HepG2 (cell line): Measurements from ENCODE around the gene ADAMTS4. TPM values are rescaled to one million over a fixed set of nuclear protein-coding genes. Genes with fewer than 3 reads are reported as not detected.

Experiments used
- CBX5 ChIP-seq: sonication (generic); formaldehyde crosslinking; IDR thresholded peaks from 2 replicates; pipeline ENCODE4 v1.4.0; 2020; ENCODE audit warnings: missing genetic modification reagents, borderline replicate concordance
- FLYWCH1 ChIP-seq: sonication (generic); formaldehyde crosslinking; IDR thresholded peaks from 2 replicates; pipeline ENCODE4 v1.8.1; 2023; ENCODE audit warnings: mild to moderate bottlenecking, missing genetic modification reagents
- HES4 ChIP-seq: sonication (generic); formaldehyde crosslinking; IDR thresholded peaks from 2 replicates; pipeline ENCODE4 v1.9.0; 2021; ENCODE audit warnings: mild to moderate bottlenecking, missing genetic modification reagents, borderline replicate concordance
- HMGA1 ChIP-seq: sonication (generic); formaldehyde crosslinking; conservative IDR thresholded peaks from 2 replicates; pipeline ENCODE4 v1.4.0; 2020; ENCODE audit warnings: missing genetic modification reagents
- NCOA2 ChIP-seq: sonication (generic); formaldehyde crosslinking; IDR thresholded peaks from 2 replicates; pipeline ENCODE4 v1.8.0; 2022; ENCODE audit warnings: inconsistent platforms
- THAP11 ChIP-seq: IDR thresholded peaks from 2 replicates; pipeline ENCODE4 v1.6.1; 2016; ENCODE audit warnings: missing biosample characterization, missing genetic modification reagents
- ZFP82 ChIP-seq: sonication (generic); formaldehyde crosslinking; IDR thresholded peaks from 2 replicates; pipeline ENCODE4 v1.5.1; 2020; ENCODE audit warnings: mild to moderate bottlenecking, missing genetic modification reagents, borderline replicate concordance
- ZIK1 ChIP-seq: sonication (generic); formaldehyde crosslinking; IDR thresholded peaks from 2 replicates; pipeline ENCODE4 v1.5.0; 2020; ENCODE audit warnings: mild to moderate bottlenecking, low read depth, missing genetic modification reagents, borderline replicate concordance
- ZNF570 ChIP-seq: sonication (generic); formaldehyde crosslinking; IDR thresholded peaks from 2 replicates; pipeline ENCODE4 v1.4.0; 2020; ENCODE audit warnings: mild to moderate bottlenecking, missing genetic modification reagents, borderline replicate concordance
- ZNF674 ChIP-seq: sonication (generic); formaldehyde crosslinking; IDR thresholded peaks from 2 replicates; pipeline ENCODE4 v1.5.0; 2020; ENCODE audit warnings: low read depth, mild to moderate bottlenecking, missing genetic modification reagents
- ZNF7 ChIP-seq: IDR thresholded peaks from 2 replicates; pipeline ENCODE4 v1.6.1; 2016; ENCODE audit warnings: missing biosample characterization, missing genetic modification reagents
- ZSCAN22 ChIP-seq: sonication (generic); formaldehyde crosslinking; IDR thresholded peaks from 2 replicates; pipeline ENCODE4 v1.4.0; 2020; ENCODE audit warnings: mild to moderate bottlenecking, missing genetic modification reagents
- polyA plus RNA-seq, 8 experiments: library from polyadenylated mRNA; depleted of rRNA in 3 of 8; stranded (reverse) in 7 of 8; unstranded in 1 of 8; fragments of >200 nt; fragmentation: Illumina TruSeq in 4 of 8; extraction: Trizol in 4 of 8; gene quantifications; 2 replicates each; pipeline versions ENCODE4 v1.2.1 to v1.2.3, GENCODE V29; 2011 to 2016; ENCODE audit warnings: low read depth in 4 of 8, missing spikeins in 1 of 8, mixed read lengths in 1 of 8; ENCODE audit not compliant: insufficient read depth in 1 of 8
- total RNA-seq, 5 experiments: library from RNA; depleted of rRNA; stranded (reverse); fragments of >200 nt; fragmentation: Illumina TruSeq; extraction: Trizol; gene quantifications; 2 replicates each; pipeline ENCODE4 v1.2.3, GENCODE V29; 2016; ENCODE audit warnings: low read depth in 1 of 5
- TF ChIP-seq, protein P1 (sequence below): sonication (generic); formaldehyde crosslinking; IDR thresholded peaks from 2 replicates; pipeline ENCODE4 v1.4.0; 2020; ENCODE audit warnings: missing genetic modification reagents
- TF ChIP-seq, protein P2 (sequence below): sonication (generic); formaldehyde crosslinking; IDR thresholded peaks from 2 replicates; pipeline ENCODE4 v1.8.1; 2023; ENCODE audit warnings: missing genetic modification reagents, mild to moderate bottlenecking, borderline replicate concordance
- TF ChIP-seq, protein P3 (sequence below): fragments of 450-650 bp; IDR thresholded peaks from 2 replicates; pipeline ENCODE4 v1.6.1; 2017
- TF ChIP-seq, protein P4 (sequence below): sonication (generic); formaldehyde crosslinking; IDR thresholded peaks from 2 replicates; pipeline ENCODE4 v1.9.0; 2022; ENCODE audit warnings: missing genetic modification reagents, mild to moderate bottlenecking, borderline replicate concordance
- TF ChIP-seq, protein P5 (sequence below): sonication (generic); formaldehyde crosslinking; conservative IDR thresholded peaks from 2 replicates; pipeline ENCODE4 v1.4.0; 2020; ENCODE audit warnings: missing genetic modification reagents

ADAMTS4 gene
- total and polyA plus RNA-seq, 2 of the 13 experiments (the other 11 are each of a cell fraction or from before 2014, with no cell fraction given): 0.51 to 1.7 TPM

DNA sequence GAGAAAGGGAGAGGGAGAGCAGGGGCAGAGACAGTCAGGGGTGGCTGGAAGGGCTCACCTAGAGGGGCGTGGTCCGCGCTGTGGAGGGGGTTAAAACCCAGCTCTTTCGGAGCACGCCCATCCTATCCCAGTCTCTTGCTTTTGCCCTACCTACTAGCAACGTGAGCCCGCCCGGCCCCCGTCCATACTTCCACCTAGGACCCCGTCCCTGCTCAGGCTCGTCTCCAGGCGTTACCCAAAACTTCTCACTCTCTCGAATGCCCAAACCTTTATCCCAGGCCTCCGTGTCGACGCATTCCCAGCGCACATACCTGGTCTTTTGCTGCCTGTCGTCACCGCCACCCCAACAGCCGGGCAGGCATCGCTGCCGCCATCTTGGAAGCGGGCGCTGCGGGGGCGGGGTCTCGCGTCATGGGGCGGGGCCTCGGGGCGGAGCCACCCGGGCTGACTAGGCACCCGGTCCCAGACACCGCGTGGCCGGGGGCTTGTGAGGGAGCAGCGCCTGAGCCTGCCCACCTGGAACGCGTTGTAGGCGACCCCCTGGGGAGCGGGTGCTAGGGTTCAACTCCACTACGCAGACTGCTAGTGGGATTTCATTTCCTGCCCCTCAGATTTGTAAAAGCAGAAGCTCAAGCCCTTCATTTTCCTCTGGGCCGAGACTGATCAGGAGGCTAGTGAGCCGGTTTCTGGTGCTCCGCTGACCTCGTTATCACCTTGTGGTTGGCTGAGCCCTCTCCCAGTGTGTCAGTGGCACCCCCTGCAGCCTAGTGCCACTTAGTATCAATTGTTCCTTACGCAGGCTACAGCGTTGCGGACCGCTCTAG, 21.5 kb downstream of the ADAMTS4 start, which contains the start of gene B4GALT3 (continued):
- TF ChIP-seq, protein P1, sequence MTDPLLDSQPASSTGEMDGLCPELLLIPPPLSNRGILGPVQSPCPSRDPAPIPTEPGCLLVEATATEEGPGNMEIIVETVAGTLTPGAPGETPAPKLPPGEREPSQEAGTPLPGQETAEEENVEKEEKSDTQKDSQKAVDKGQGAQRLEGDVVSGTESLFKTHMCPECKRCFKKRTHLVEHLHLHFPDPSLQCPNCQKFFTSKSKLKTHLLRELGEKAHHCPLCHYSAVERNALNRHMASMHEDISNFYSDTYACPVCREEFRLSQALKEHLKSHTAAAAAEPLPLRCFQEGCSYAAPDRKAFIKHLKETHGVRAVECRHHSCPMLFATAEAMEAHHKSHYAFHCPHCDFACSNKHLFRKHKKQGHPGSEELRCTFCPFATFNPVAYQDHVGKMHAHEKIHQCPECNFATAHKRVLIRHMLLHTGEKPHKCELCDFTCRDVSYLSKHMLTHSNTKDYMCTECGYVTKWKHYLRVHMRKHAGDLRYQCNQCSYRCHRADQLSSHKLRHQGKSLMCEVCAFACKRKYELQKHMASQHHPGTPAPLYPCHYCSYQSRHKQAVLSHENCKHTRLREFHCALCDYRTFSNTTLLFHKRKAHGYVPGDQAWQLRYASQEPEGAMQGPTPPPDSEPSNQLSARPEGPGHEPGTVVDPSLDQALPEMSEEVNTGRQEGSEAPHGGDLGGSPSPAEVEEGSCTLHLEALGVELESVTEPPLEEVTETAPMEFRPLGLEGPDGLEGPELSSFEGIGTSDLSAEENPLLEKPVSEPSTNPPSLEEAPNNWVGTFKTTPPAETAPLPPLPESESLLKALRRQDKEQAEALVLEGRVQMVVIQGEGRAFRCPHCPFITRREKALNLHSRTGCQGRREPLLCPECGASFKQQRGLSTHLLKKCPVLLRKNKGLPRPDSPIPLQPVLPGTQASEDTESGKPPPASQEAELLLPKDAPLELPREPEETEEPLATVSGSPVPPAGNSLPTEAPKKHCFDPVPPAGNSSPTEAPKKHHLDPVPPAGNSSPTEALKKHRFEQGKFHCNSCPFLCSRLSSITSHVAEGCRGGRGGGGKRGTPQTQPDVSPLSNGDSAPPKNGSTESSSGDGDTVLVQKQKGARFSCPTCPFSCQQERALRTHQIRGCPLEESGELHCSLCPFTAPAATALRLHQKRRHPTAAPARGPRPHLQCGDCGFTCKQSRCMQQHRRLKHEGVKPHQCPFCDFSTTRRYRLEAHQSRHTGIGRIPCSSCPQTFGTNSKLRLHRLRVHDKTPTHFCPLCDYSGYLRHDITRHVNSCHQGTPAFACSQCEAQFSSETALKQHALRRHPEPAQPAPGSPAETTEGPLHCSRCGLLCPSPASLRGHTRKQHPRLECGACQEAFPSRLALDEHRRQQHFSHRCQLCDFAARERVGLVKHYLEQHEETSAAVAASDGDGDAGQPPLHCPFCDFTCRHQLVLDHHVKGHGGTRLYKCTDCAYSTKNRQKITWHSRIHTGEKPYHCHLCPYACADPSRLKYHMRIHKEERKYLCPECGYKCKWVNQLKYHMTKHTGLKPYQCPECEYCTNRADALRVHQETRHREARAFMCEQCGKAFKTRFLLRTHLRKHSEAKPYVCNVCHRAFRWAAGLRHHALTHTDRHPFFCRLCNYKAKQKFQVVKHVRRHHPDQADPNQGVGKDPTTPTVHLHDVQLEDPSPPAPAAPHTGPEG (CRISPR knock-in tag): peak; percentile 71
- no peak for TF ChIP-seq ZFP82 (CRISPR knock-in tag)
- TF ChIP-seq NCOA2 (CRISPR knock-in tag): peak; percentile 41; the same call in 1 of the 2 replicates
- no peak; the same call in 1 of the 2 replicates for TF ChIP-seq ZIK1 (CRISPR knock-in tag)
- peak; percentile 72 for TF ChIP-seq ZSCAN22 (CRISPR knock-in tag)
- TF ChIP-seq THAP11 (CRISPR knock-in tag): peak; percentile 74; the same call in 1 of the 2 replicates
- TF ChIP-seq, protein P2, sequence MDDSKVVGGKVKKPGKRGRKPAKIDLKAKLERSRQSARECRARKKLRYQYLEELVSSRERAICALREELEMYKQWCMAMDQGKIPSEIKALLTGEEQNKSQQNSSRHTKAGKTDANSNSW (CRISPR knock-in tag): 0 out of 2 replicates have a peak, but pooled peaks have one; percentile 53
- peak; percentile 70; the same call in 1 of the 2 replicates for TF ChIP-seq HES4 (CRISPR knock-in tag)
- TF ChIP-seq HMGA1: no peak
- no peak for TF ChIP-seq ZNF7
- TF ChIP-seq, protein P3, sequence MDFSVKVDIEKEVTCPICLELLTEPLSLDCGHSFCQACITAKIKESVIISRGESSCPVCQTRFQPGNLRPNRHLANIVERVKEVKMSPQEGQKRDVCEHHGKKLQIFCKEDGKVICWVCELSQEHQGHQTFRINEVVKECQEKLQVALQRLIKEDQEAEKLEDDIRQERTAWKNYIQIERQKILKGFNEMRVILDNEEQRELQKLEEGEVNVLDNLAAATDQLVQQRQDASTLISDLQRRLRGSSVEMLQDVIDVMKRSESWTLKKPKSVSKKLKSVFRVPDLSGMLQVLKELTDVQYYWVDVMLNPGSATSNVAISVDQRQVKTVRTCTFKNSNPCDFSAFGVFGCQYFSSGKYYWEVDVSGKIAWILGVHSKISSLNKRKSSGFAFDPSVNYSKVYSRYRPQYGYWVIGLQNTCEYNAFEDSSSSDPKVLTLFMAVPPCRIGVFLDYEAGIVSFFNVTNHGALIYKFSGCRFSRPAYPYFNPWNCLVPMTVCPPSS: no peak
- TF ChIP-seq ZNF674: no peak
- TF ChIP-seq, protein P4, sequence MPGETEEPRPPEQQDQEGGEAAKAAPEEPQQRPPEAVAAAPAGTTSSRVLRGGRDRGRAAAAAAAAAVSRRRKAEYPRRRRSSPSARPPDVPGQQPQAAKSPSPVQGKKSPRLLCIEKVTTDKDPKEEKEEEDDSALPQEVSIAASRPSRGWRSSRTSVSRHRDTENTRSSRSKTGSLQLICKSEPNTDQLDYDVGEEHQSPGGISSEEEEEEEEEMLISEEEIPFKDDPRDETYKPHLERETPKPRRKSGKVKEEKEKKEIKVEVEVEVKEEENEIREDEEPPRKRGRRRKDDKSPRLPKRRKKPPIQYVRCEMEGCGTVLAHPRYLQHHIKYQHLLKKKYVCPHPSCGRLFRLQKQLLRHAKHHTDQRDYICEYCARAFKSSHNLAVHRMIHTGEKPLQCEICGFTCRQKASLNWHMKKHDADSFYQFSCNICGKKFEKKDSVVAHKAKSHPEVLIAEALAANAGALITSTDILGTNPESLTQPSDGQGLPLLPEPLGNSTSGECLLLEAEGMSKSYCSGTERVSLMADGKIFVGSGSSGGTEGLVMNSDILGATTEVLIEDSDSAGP (CRISPR knock-in tag): peak; percentile 75; the same call in 1 of the 2 replicates
- TF ChIP-seq, protein P5, sequence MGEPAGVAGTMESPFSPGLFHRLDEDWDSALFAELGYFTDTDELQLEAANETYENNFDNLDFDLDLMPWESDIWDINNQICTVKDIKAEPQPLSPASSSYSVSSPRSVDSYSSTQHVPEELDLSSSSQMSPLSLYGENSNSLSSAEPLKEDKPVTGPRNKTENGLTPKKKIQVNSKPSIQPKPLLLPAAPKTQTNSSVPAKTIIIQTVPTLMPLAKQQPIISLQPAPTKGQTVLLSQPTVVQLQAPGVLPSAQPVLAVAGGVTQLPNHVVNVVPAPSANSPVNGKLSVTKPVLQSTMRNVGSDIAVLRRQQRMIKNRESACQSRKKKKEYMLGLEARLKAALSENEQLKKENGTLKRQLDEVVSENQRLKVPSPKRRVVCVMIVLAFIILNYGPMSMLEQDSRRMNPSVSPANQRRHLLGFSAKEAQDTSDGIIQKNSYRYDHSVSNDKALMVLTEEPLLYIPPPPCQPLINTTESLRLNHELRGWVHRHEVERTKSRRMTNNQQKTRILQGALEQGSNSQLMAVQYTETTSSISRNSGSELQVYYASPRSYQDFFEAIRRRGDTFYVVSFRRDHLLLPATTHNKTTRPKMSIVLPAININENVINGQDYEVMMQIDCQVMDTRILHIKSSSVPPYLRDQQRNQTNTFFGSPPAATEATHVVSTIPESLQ (CRISPR knock-in tag): peak; percentile 89
- TF ChIP-seq CBX5 (CRISPR knock-in tag): peak; percentile 61; the same call in 1 of the 2 replicates
- TF ChIP-seq FLYWCH1: no peak
- no peak for TF ChIP-seq ZNF570 (CRISPR knock-in tag)
